22Rv1 (cell line): Measurements from ENCODE around the gene JPH3.

ENCODE experiments used
- CTCF ChIP-seq: fragments of 450-650 bp; IDR thresholded peaks from 2 replicates; pipeline ENCODE4 v1.5.1; 2017; ENCODE audit warnings: mild to moderate bottlenecking
- ZFX ChIP-seq: fragments of 450-650 bp; IDR thresholded peaks from 2 replicates; pipeline ENCODE4 v1.6.1; 2017; ENCODE audit warnings: antibody characterized with exemption, borderline replicate concordance

- no peak for TF ChIP-seq CTCF
- TF ChIP-seq ZFX, result no peak
These were observed 6.2 kb downstream of the JPH3 start for GRCh38 chr16:87608400-87608985.
